BLaER1 (cell line): Measurements from ENCODE around the gene TIGD2.

ENCODE experiments used
- H3K27ac ChIP-seq: shearing (Covaris generic); formaldehyde crosslinking; 2 replicates; pipeline ENCODE4 v1.8.1; 2022
- H3K27me3 ChIP-seq: shearing (Covaris generic); formaldehyde crosslinking; 2 replicates; pipeline ENCODE4 v1.8.1; 2022
- H3K36me3 ChIP-seq: shearing (Covaris generic); formaldehyde crosslinking; 2 replicates; pipeline ENCODE4 v1.8.1; 2022
- H3K4me1 ChIP-seq: shearing (Covaris generic); formaldehyde crosslinking; 2 replicates; pipeline ENCODE4 v1.8.1; 2022
- H3K4me2 ChIP-seq: shearing (Covaris generic); formaldehyde crosslinking; 2 replicates; pipeline ENCODE4 v1.8.1; 2022
- H3K4me3 ChIP-seq: shearing (Covaris generic); formaldehyde crosslinking; 2 replicates; pipeline ENCODE4 v1.8.1; 2022
- H3K9ac ChIP-seq: shearing (Covaris generic); formaldehyde crosslinking; 2 replicates; pipeline ENCODE4 v1.8.1; 2022
- H3K9me3 ChIP-seq: shearing (Covaris generic); formaldehyde crosslinking; 2 replicates; pipeline ENCODE4 v1.8.1; 2022
- H4K20me1 ChIP-seq: shearing (Covaris generic); formaldehyde crosslinking; 2 replicates; pipeline ENCODE4 v1.8.1; 2022
- Cebpa-rat ChIP-seq: shearing (Covaris generic); IDR thresholded peaks from 2 replicates; pipeline ENCODE4 v1.8.1; 2022

Gene TIGD2

DNA sequence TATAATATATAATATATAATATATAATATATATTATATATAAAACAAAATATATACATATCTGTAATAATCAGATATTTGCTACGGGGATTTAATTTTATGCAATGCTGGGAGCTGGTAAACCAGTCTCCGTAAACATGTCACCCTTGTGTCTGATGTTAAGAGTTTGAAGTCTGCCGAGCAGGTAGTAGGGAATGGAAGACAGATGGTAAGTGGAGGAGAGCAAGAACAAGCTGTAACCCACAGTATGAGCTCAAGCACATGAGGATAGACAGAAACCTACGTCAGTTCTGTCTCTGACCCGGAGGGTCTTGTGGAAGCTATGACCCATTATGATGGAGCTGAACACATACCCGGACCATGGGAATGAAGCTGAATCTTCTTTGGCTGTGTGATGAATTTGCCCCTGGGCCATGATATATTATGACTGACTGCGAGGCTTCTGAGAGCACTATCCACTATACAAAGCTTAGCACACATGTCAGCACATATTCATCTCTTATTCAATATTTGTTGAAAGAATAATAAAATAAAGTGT, 46.2 kb downstream of the TIGD2 start:
- no peak overlapping the region for H3K27ac ChIP-seq

DNA sequence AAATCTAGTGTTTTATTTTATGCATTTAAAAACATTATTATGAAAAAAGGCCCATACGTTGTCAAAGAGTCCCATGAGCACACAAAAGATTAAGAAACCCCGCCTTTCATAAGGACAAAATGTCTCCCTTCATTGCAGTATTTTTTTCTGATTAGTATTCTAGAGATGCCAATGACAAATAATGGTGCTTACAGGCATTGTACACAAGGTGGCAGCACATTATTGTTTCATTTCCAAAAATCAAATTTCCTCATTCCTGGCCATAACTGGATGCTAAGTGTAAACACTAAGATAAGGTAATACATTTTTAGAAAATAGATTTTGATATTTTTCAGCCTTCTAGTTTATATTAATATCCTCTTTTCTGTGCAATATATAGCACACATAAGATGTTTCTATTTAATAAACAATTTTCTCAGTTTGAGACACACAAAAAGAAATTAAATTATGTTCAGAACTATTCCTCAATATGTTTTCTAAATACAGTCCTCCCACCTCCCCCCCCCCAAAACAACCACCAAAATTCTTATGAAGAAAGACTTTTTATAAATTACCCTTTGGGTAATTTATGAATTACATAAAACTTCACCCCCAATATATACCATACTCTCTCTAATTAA, 47.7 kb downstream of the TIGD2 start:
- Histone ChIP-seq H4K20me1 (no peaks in the 10 kb centered on the region), H3K4me1 (no peaks in the 10 kb centered on the region), H3K27me3 (no peaks in the 10 kb centered on the region), H3K4me3 (no peak overlapping the region), H3K36me3 (no peaks in the 10 kb centered on the region), H3K9me3 (no peaks in the 10 kb centered on the region), H3K9ac (no peak overlapping the region), H3K4me2 (no peak overlapping the region), H3K27ac (no peak overlapping the region)
- no peak for TF ChIP-seq Cebpa-rat

More for the DNA sequence above, 46.2 kb downstream of the TIGD2 start:
- H3K4me3 ChIP-seq = no peak overlapping the region
- H3K9me3 ChIP-seq = no peaks in the 10 kb centered on the region
- no peak overlapping the region for H3K9ac ChIP-seq
- H3K27me3 ChIP-seq = no peaks in the 10 kb centered on the region
- H3K4me1 ChIP-seq = no peaks in the 10 kb centered on the region
- no peak for TF ChIP-seq Cebpa-rat
- H3K36me3 ChIP-seq = no peaks in the 10 kb centered on the region
- no peak overlapping the region for H3K4me2 ChIP-seq
- no peaks in the 10 kb centered on the region for H4K20me1 ChIP-seq

DNA sequence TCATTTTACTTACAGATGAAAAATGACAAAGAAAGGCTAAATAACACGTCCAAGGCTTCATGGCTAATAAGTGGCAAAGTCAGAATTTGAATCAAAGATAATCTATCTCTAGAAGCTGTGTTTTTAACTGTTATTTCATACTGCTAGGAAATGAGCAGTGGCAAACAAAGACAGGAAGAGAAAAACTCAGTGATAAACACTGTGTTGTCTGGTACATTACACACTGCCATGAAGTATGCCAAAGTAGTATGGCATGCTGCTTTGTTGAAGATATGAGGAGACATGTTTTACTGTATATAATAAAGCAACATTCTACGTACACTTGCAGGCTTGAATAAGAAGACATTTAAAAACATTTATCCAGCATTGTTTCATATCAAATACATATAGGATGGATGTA, 49.5 kb downstream of the TIGD2 start:
- H3K4me2 ChIP-seq = no peak overlapping the region
- no peak overlapping the region for H3K27ac ChIP-seq
- no peaks in the 10 kb centered on the region for H3K4me1 ChIP-seq
- no peaks in the 10 kb centered on the region for H3K9me3 ChIP-seq
- H3K9ac ChIP-seq = no peak overlapping the region
- TF ChIP-seq Cebpa-rat = no peak
- H3K36me3 ChIP-seq = no peaks in the 10 kb centered on the region
- no peak overlapping the region for H3K4me3 ChIP-seq
- H3K27me3 ChIP-seq = no peaks in the 10 kb centered on the region
- H4K20me1 ChIP-seq = no peaks in the 10 kb centered on the region

DNA sequence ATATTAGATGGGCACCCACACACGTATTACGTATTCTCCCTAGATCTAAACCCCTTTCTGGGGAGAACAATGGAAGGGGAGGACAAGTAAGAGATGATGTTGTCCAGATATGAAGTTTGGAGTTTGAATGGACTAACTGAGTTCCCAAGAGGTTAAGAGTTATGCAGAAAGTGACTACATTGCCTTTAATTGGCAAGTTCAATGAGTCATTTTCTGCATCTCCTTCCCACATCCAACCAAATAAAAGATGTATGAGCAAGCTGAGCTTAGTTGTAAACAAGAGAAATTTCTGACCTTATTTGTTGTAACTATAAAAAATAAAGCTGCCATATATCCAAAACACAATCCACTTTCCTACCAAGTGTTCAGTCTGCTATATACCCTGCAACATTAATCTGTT, 50.5 kb downstream of the TIGD2 start:
- Histone ChIP-seq H3K27me3 (no peaks in the 10 kb centered on the region), H3K9me3 (no peaks in the 10 kb centered on the region), H4K20me1 (no peaks in the 10 kb centered on the region), H3K4me2 (no peak overlapping the region), H3K27ac (no peak overlapping the region), H3K36me3 (no peaks in the 10 kb centered on the region), H3K4me1 (no peaks in the 10 kb centered on the region), H3K4me3 (no peak overlapping the region), H3K9ac (no peak overlapping the region)
- no peak for TF ChIP-seq Cebpa-rat

DNA sequence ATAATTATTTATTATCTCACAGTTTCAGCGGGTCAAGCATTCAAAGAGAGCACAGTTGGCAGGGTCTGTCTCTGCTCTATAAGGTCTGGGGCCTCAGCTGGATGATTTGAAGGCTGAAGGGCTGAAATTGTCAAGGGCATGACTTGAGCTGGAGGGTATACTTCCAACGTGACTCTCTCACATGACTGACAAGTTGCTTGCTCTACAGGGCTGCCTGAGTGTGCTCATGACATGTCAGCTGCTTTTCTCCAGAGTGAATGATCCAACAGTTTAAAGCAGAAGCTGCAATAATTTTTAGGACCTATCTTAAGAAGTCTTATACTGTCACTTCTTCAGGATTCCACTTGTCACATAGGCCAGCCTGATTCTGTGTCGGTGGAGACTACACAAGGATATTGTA, 51.2 kb downstream of the TIGD2 start:
- H4K20me1 ChIP-seq = no peaks in the 10 kb centered on the region
- no peak overlapping the region for H3K9ac ChIP-seq
- H3K4me2 ChIP-seq = no peak overlapping the region
- no peak overlapping the region for H3K27ac ChIP-seq
- H3K9me3 ChIP-seq = no peaks in the 10 kb centered on the region
- H3K4me3 ChIP-seq = no peak overlapping the region
- H3K36me3 ChIP-seq = no peaks in the 10 kb centered on the region
- no peak for TF ChIP-seq Cebpa-rat
- no peaks in the 10 kb centered on the region for H3K4me1 ChIP-seq
- H3K27me3 ChIP-seq = no peaks in the 10 kb centered on the region

DNA sequence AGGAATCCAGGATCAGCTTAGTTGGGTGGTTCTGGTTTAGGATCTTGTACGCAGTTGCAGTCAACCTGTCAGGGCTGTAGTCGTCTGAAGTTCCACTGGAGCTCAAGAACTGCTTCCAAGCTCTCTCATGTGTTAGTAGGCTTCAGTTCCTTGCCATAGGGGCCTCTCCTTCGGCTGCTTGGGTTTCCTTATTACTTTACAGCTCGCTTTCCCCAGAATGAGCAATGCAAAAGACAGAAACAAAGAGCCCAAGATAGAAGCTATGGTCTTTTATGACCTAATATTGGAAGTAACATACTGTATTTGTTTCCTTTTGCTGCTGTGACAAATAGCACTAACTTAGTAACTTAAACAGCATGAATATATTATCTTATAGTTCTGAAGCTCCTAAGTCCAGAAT, 51.7 kb downstream of the TIGD2 start:
- H3K4me3 ChIP-seq = no peak overlapping the region
- H3K27me3 ChIP-seq = no peaks in the 10 kb centered on the region
- no peaks in the 10 kb centered on the region for H3K4me1 ChIP-seq
- no peaks in the 10 kb centered on the region for H3K36me3 ChIP-seq
- H3K4me2 ChIP-seq = no peak overlapping the region
- H3K9me3 ChIP-seq = no peaks in the 10 kb centered on the region
- no peak for TF ChIP-seq Cebpa-rat
- H3K27ac ChIP-seq = no peak overlapping the region
- H4K20me1 ChIP-seq = no peaks in the 10 kb centered on the region
- H3K9ac ChIP-seq = no peak overlapping the region

DNA sequence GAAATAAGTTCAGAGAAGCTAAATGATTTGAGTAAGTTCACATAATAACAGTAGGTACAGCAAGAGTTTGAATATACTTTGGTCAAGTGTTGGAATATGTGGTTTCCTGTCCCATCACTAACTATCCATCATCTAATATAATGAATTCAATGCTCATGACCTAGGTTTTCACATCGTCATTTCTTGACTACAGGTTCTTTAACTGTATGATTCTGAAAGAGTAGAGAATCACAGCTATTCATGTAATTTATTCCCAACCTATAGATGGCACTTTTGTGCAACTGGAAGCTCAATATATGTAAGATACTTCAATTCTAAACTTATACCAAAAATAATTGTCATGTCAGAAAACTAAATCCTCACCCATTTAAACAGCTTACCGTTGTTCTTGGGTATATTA, 53.1 kb downstream of the TIGD2 start:
- Histone ChIP-seq H3K9ac (no peak overlapping the region), H3K36me3 (no peaks in the 10 kb centered on the region), H3K4me2 (no peak overlapping the region), H3K9me3 (no peaks in the 10 kb centered on the region), H3K27me3 (no peaks in the 10 kb centered on the region), H3K4me3 (no peak overlapping the region), H4K20me1 (no peaks in the 10 kb centered on the region), H3K4me1 (no peaks in the 10 kb centered on the region), H3K27ac (no peak overlapping the region)
- no peak for TF ChIP-seq Cebpa-rat
